ENCODE results near the gene MAML2.

DNA sequence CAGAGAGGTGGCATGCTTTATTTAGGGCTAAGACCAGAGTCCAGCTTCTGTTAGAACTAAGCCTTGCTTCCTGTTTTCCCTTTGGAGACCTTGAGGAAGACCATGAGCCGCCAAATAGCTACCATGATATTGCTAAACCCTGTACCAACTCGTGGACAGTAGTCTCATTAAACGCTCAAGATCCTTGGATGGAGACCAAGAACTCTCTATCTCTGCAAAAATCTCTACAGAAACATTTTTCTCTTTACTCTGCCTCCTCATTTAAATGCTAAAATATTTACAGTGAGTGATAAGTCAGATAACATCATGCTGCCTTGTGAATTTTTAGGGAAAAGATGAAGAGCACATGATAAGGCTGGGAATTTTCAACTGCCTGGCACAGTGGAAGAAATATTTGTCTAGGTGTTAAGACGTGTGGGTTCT is 197.8 kb downstream of the MAML2 start:
- TF ChIP-seq CTCF (IDR thresholded peaks at IDR 0.05), result no peak
- no peak for TF ChIP-seq POLR2A (IDR thresholded peaks at IDR 0.05)

Measured in esophagus squamous epithelium (tissue), 4 donors.